Stomach smooth muscle (tissue), 2 donors: ENCODE results near the gene KCNJ13.
"Not testable (repeated sequence)": the region's sequence is repeated elsewhere in the genome, so short reads cannot be mapped to it uniquely, and the experiment has no call there.

Experiments
- H3K27ac ChIP-seq: one replicate; pipeline ENCODE4 v1.7.0; 2013; ENCODE audit warnings: mild to moderate bottlenecking, low read length, inconsistent platforms
- H3K27me3 ChIP-seq, 2 donors: one replicate each; pipeline ENCODE4 v1.7.0; 2013; ENCODE audit warnings: low read length in 2 of 2; ENCODE audit not compliant: insufficient read depth in 2 of 2, control insufficient read depth in 1 of 2
- H3K36me3 ChIP-seq, 2 donors: one replicate each; pipeline ENCODE4 v1.7.0; 2013; ENCODE audit warnings: low read length in 2 of 2; ENCODE audit not compliant: control insufficient read depth in 2 of 2, insufficient read depth in 2 of 2
- H3K4me1 ChIP-seq: one replicate; pipeline ENCODE4 v1.7.0; 2013; ENCODE audit warnings: low read length; ENCODE audit not compliant: control insufficient read depth, insufficient read depth
- H3K4me3 ChIP-seq, 2 donors: one replicate each; pipeline ENCODE4 v1.7.0; 2013; ENCODE audit warnings: low read length in 2 of 2
- H3K9ac ChIP-seq, 2 donors: one replicate each; pipeline ENCODE4 v1.7.0; 2013; ENCODE audit warnings: low read length in 2 of 2, mild to moderate bottlenecking in 1 of 2
- H3K9me3 ChIP-seq, 2 donors: one replicate each; pipeline ENCODE4 v1.7.0; 2013; ENCODE audit warnings: low read length in 2 of 2; ENCODE audit not compliant: control insufficient read depth in 2 of 2
- donor health status: healthy.
- donor health status: Pancreatic carcinoma.

The KCNJ13 gene

GRCh38 chr2:232731470-232731869 lies 44.9 kb downstream of the KCNJ13 start:
- Histone ChIP-seq H3K9ac (no peak overlapping the region), H3K4me3 (no peak overlapping the region), H3K27ac (no peak overlapping the region), H3K4me1 (no peaks in the 10 kb centered on the region), H3K27me3 (no peaks in the 10 kb centered on the region), H3K36me3 (peaks cover 9 to 20% of the 10 kb centered on the region in 2 donors), H3K9me3 (no peaks in the 10 kb centered on the region)

GRCh38 chr2:232728785-232729184 lies 47.6 kb downstream of the KCNJ13 start:
- Histone ChIP-seq H3K9me3 (no peaks in the 10 kb centered on the region), H3K4me1 (no peaks in the 10 kb centered on the region), H3K36me3 (peaks cover 13 to 15% of the 10 kb centered on the region in 2 donors), H3K27ac (no peak overlapping the region), H3K9ac (no peak overlapping the region), H3K4me3 (no peak overlapping the region), H3K27me3 (no peaks in the 10 kb centered on the region)

- no peak overlapping the region for H3K27ac ChIP-seq
- no peaks in the 10 kb centered on the region for H3K27me3 ChIP-seq
- peaks cover 7% of the 10 kb centered on the region in 2 donors for H3K36me3 ChIP-seq
- no peak overlapping the region for H3K9ac ChIP-seq
- H3K4me1 ChIP-seq, result no peaks in the 10 kb centered on the region
- no peak overlapping the region for H3K4me3 ChIP-seq
- H3K9me3 ChIP-seq, result no peaks in the 10 kb centered on the region
Measured at GRCh38 chr2:232723027-232723426, 53.3 kb downstream of the KCNJ13 start.

- Histone ChIP-seq H3K9me3 (no peaks in the 10 kb centered on the region), H3K27me3 (no peaks in the 10 kb centered on the region), H3K4me3 (no peak overlapping the region), H3K9ac (no peak overlapping the region), H3K27ac (no peak overlapping the region), H3K4me1 (no peaks in the 10 kb centered on the region), H3K36me3 (peaks cover 7 to 11% of the 10 kb centered on the region in 2 donors)
Measured at GRCh38 chr2:232721882-232722281, 54.5 kb downstream of the KCNJ13 start.

GRCh38 chr2:232721261-232721660 lies 55.1 kb downstream of the KCNJ13 start:
- H3K36me3 ChIP-seq, result peaks cover 7 to 11% of the 10 kb centered on the region in 2 donors

GRCh38 chr2:232720056-232720455 lies 56.3 kb downstream of the KCNJ13 start:
- not testable (repeated sequence) for H3K27me3 ChIP-seq, H3K4me1 ChIP-seq, H3K9me3 ChIP-seq, H3K4me3 ChIP-seq, H3K27ac ChIP-seq, H3K9ac ChIP-seq, H3K36me3 ChIP-seq

More at GRCh38 chr2:232721261-232721660, 55.1 kb downstream of the KCNJ13 start:
- Histone ChIP-seq H3K4me3 (no peak overlapping the region), H3K27me3 (no peaks in the 10 kb centered on the region), H3K9me3 (no peaks in the 10 kb centered on the region), H3K4me1 (no peaks in the 10 kb centered on the region), H3K27ac (no peak overlapping the region), H3K9ac (no peak overlapping the region)
